PC-9 (cell line): Measurements from ENCODE around the gene FLNB. TPM values are rescaled to one million over a fixed set of nuclear protein-coding genes. Genes with fewer than 3 reads are reported as not detected.

Experiments
- BruUV-seq: library from RNA; stranded (reverse); fragments of 400-500 nt; replicated peaks from 2 replicates; lab custom pipeline; 2021; lab: Mats Ljungman, UMichigan
- CTCF ChIA-PET: fragments of 300-600 bp; sonication (Branson Sonifier 250); formaldehyde crosslinking; loops from one replicate; lab custom pipeline; 2022; ENCODE audit warnings: antibody characterized with exemption; lab: Charles Lee
- POLR2A ChIA-PET: fragments of 300-600 bp; sonication (Branson Sonifier 250); formaldehyde crosslinking; loops from one replicate; lab custom pipeline; 2022; ENCODE audit warnings: antibody characterized with exemption; ENCODE audit not compliant: unreplicated experiment; lab: Charles Lee
- DNase-seq, 2 experiments: peaks; one replicate each; pipeline versions ENCODE4 v3.0.0 to v3.0.0-alpha.2; 2015 to 2022; ENCODE audit warnings: mixed read lengths in 1 of 2
- H2AFZ ChIP-seq: fragments of 200-600 bp; sonication (generic); 2 replicates; pipeline ENCODE4 v1.8.1; 2017; ENCODE audit warnings: antibody characterized with exemption
- H3F3A ChIP-seq: fragments of 200-600 bp; sonication (generic); 2 replicates; pipeline ENCODE4 v1.8.1; 2017; ENCODE audit warnings: antibody characterized with exemption, mild to moderate bottlenecking, low read depth; ENCODE audit not compliant: insufficient read depth
- H3K27ac ChIP-seq: fragments of 200-600 bp; sonication (generic); 2 replicates; pipeline ENCODE4 v1.6.1; 2016; ENCODE audit warnings: mixed run types
- H3K27me3 ChIP-seq: fragments of 200-600 bp; sonication (generic); 2 replicates; pipeline ENCODE4 v1.6.1; 2016; ENCODE audit warnings: low read depth, mixed run types; ENCODE audit not compliant: insufficient read depth
- H3K36me3 ChIP-seq: fragments of 200-600 bp; sonication (generic); 2 replicates; pipeline ENCODE4 v1.6.1; 2016; ENCODE audit warnings: low read depth, mixed run types
- H3K4me1 ChIP-seq: fragments of 200-600 bp; sonication (generic); replicated peaks from 2 replicates; pipeline ENCODE4 v1.6.1; 2016; ENCODE audit warnings: mixed run types; ENCODE audit not compliant: insufficient read depth
- H3K4me2 ChIP-seq: fragments of 200-600 bp; sonication (generic); 2 replicates; pipeline ENCODE4 v1.6.1; 2017; ENCODE audit warnings: mixed run types
- H3K4me3 ChIP-seq: fragments of 200-600 bp; sonication (generic); 2 replicates; pipeline ENCODE4 v1.6.1; 2016; ENCODE audit warnings: mixed run types
- H3K79me2 ChIP-seq: fragments of 200-600 bp; sonication (generic); 2 replicates; pipeline ENCODE4 v1.6.1; 2017; ENCODE audit warnings: low read depth, mixed run types
- H3K9me2 ChIP-seq: fragments of 200-600 bp; sonication (generic); 2 replicates; pipeline ENCODE4 v1.8.1; 2017; ENCODE audit warnings: mild to moderate bottlenecking; ENCODE audit not compliant: insufficient read depth
- H3K9me3 ChIP-seq: fragments of 200-600 bp; sonication (generic); 2 replicates; pipeline ENCODE4 v1.8.1; 2016; ENCODE audit warnings: low read depth; ENCODE audit not compliant: insufficient read depth
- H4K20me1 ChIP-seq: fragments of 200-600 bp; sonication (generic); 2 replicates; pipeline ENCODE4 v1.8.1; 2017; ENCODE audit not compliant: insufficient read depth
- CTCF ChIP-seq: fragments of 200-600 bp; sonication (generic); conservative IDR thresholded peaks from 2 replicates; pipeline ENCODE4 v1.6.1; 2017; ENCODE audit warnings: mixed run types, antibody characterized with exemption, mild to moderate bottlenecking, moderate library complexity
- EZH2 ChIP-seq: fragments of 200-600 bp; sonication (generic); IDR thresholded peaks from 2 replicates; pipeline ENCODE4 v1.8.0; 2017; ENCODE audit warnings: antibody characterized with exemption, low read depth
- intact Hi-C: fragments of 100-400 bp; cut with micrococcal nuclease; formaldehyde crosslinking; loops from one replicate; pipeline ENCODE4 v1.10.0; 2022; ENCODE audit not compliant: unreplicated experiment
- total RNA-seq: library from RNA; stranded (reverse); gene quantifications from 2 replicates; pipeline ENCODE4 v1.2.3, GENCODE V29; 2021

FLNB gene
- total RNA-seq, 1 experiment from 2014 or later, result 349 TPM

GRCh38 chr3:58164199-58164879, 156.1 kb downstream of the FLNB start:
- POLR2A ChIA-PET, result no interaction called here
- Histone ChIP-seq H3K9me3 (no peaks in the 10 kb centered on the region), H3K27ac (no peak overlapping the region), H3K4me2 (no peak overlapping the region), H3K27me3 (no peaks in the 10 kb centered on the region), H3K4me3 (no peak overlapping the region), H3K36me3 (peaks cover 66% of the 10 kb centered on the region), H2AFZ (no peak overlapping the region), H3K4me1 (peaks cover 21% of the 10 kb centered on the region), H4K20me1 (no peaks in the 10 kb centered on the region; the same call in 1 of the 2 replicates), H3K9me2 (no peaks in the 10 kb centered on the region), H3F3A (peaks cover 53% of the 10 kb centered on the region; the same call in 1 of the 2 replicates), H3K79me2 (no peaks in the 10 kb centered on the region)
- CTCF ChIA-PET, result no interaction called here
- BruUV-seq, result no TSS peak
- intact Hi-C loops, result no loop called here
- DNase-seq, result peak in 1 of 2 experiments; percentile 65
- TF ChIP-seq EZH2 (no peak), CTCF (no peak)

GRCh38 chr3:58164906-58165821, 156.9 kb downstream of the FLNB start:
- Histone ChIP-seq H3K9me2 (no peaks in the 10 kb centered on the region), H3K4me1 (peaks cover 20% of the 10 kb centered on the region), H3K27me3 (no peaks in the 10 kb centered on the region), H2AFZ (no peak overlapping the region), H3K36me3 (peaks cover 62% of the 10 kb centered on the region), H3K27ac (no peak overlapping the region), H3K9me3 (no peaks in the 10 kb centered on the region), H3F3A (peaks cover 56% of the 10 kb centered on the region; the same call in 1 of the 2 replicates), H3K79me2 (no peaks in the 10 kb centered on the region), H3K4me2 (no peak overlapping the region), H3K4me3 (no peak overlapping the region), H4K20me1 (no peaks in the 10 kb centered on the region; the same call in 1 of the 2 replicates)
- BruUV-seq, result no TSS peak
- no peak for TF ChIP-seq CTCF
- TF ChIP-seq EZH2, result no peak
- POLR2A ChIA-PET, result interaction anchor here (0.6 kb wide), 1 partner anchor 116 kb away, joined by 5 read pairs; no protein-coding TSS in a partner anchor
- CTCF ChIA-PET, result no interaction called here
- intact Hi-C loops, result no loop called here
- no peak for DNase-seq

GRCh38 chr3:58167431-58168351, 159.5 kb downstream of the FLNB start:
- H4K20me1 ChIP-seq, result no peaks in the 10 kb centered on the region; the same call in 1 of the 2 replicates
- no TSS peak for BruUV-seq
- intact Hi-C loops, result no loop called here
- TF ChIP-seq EZH2 (no peak), CTCF (peak; percentile 86)
- no peaks in the 10 kb centered on the region for H3K9me2 ChIP-seq
- H3K4me2 ChIP-seq, result no peak overlapping the region
- H3K79me2 ChIP-seq, result no peaks in the 10 kb centered on the region
- ChIA-PET POLR2A (no interaction called here), CTCF (no interaction called here)
- H3K27ac ChIP-seq, result no peak overlapping the region
- peaks cover 40% of the 10 kb centered on the region for H3K36me3 ChIP-seq
- no peak overlapping the region for H3K4me3 ChIP-seq
- peaks cover 54% of the 10 kb centered on the region; the same call in 1 of the 2 replicates for H3F3A ChIP-seq
- H3K4me1 ChIP-seq, result no peaks in the 10 kb centered on the region
- H3K27me3 ChIP-seq, result no peaks in the 10 kb centered on the region
- H2AFZ ChIP-seq, result no peak overlapping the region
- peak in 1 of 2 experiments; percentile 51 for DNase-seq
- H3K9me3 ChIP-seq, result no peaks in the 10 kb centered on the region
